GM18511 (cell line): Measurements from ENCODE around the gene HKDC1.
"Not testable (repeated sequence)": the region's sequence is repeated elsewhere in the genome, so short reads cannot be mapped to it uniquely, and the experiment has no call there.

ENCODE experiments used
- ATAC-seq: cut with Tn5 transposase; IDR thresholded peaks from one replicate; pipeline ENCODE4 v1.9.1; 2021; ENCODE audit warnings: mild to moderate bottlenecking, moderate library complexity; ENCODE audit not compliant: unreplicated experiment

The HKDC1 gene

GRCh38 chr10:69275444-69275843 lies 55.3 kb downstream of the HKDC1 start:
- no peak for ATAC-seq

- ATAC-seq, result no peak
Measured at GRCh38 chr10:69276503-69276902, 56.4 kb downstream of the HKDC1 start.

- ATAC-seq, result no peak
Measured at GRCh38 chr10:69278446-69278963, 58.4 kb downstream of the HKDC1 start, which contains the start of gene HK1. HK1 (plus strand) TSS chr10:69278496.

GRCh38 chr10:69279110-69279509 lies 59.0 kb downstream of the HKDC1 start:
- ATAC-seq, result no peak

- ATAC-seq, result no peak
Measured at GRCh38 chr10:69281507-69282413, 61.6 kb downstream of the HKDC1 start.

GRCh38 chr10:69284402-69284801 lies 64.3 kb downstream of the HKDC1 start:
- not testable (repeated sequence) for ATAC-seq

GRCh38 chr10:69285699-69286098 lies 65.6 kb downstream of the HKDC1 start:
- no peak for ATAC-seq

- ATAC-seq, result no peak
Measured at GRCh38 chr10:69287181-69287580, 67.0 kb downstream of the HKDC1 start.

- no peak for ATAC-seq
Measured at GRCh38 chr10:69290993-69291392, 70.9 kb downstream of the HKDC1 start.

- ATAC-seq, result no peak
Measured at GRCh38 chr10:69292459-69292858, 72.3 kb downstream of the HKDC1 start.

GRCh38 chr10:69295027-69295636 lies 75.0 kb downstream of the HKDC1 start:
- no peak for ATAC-seq

GRCh38 chr10:69303632-69304051 lies 83.5 kb downstream of the HKDC1 start:
- no peak for ATAC-seq

- ATAC-seq, result no peak
Measured at GRCh38 chr10:69306421-69306820, 86.3 kb downstream of the HKDC1 start.

- no peak for ATAC-seq
Measured at GRCh38 chr10:69307434-69307833, 87.3 kb downstream of the HKDC1 start.

GRCh38 chr10:69308304-69308703 lies 88.2 kb downstream of the HKDC1 start:
- ATAC-seq, result not testable (repeated sequence)

- ATAC-seq, result no peak
Measured at GRCh38 chr10:69311309-69311708, 91.2 kb downstream of the HKDC1 start.

- no peak for ATAC-seq
Measured at GRCh38 chr10:69312528-69312927, 92.4 kb downstream of the HKDC1 start.

GRCh38 chr10:69315100-69315542 lies 95.0 kb downstream of the HKDC1 start:
- ATAC-seq, result no peak

- ATAC-seq, result no peak
Measured at GRCh38 chr10:69315610-69316312, 95.6 kb downstream of the HKDC1 start.

- no peak for ATAC-seq
Measured at GRCh38 chr10:69316313-69317059, 96.4 kb downstream of the HKDC1 start.
